Lower leg skin (tissue), 4 donors: Measurements from ENCODE around the gene DIP2B. TPM values are rescaled to one million over a fixed set of nuclear protein-coding genes. Genes with fewer than 3 reads are reported as not detected.

ENCODE experiments used
- DNase-seq, 2 donors: peaks; one replicate each; pipeline ENCODE4 v3.0.0-alpha.2; 2019; ENCODE audit warnings: low spot score in 2 of 2
- H3K4me3 ChIP-seq: fragments of 200-600 bp; sonication (generic); 2 replicates; pipeline ENCODE4 v1.5.1; 2017; ENCODE audit warnings: mild to moderate bottlenecking, low read depth; ENCODE audit not compliant: poor library complexity, severe bottlenecking
- POLR2A ChIP-seq, 2 donors: fragments of 450-650 bp; IDR thresholded peaks; one replicate each; pipeline ENCODE4 v1.6.1; 2016 to 2017; ENCODE audit warnings: antibody characterized with exemption in 2 of 2, mild to moderate bottlenecking in 1 of 2, moderate library complexity in 1 of 2
- WGBS, 2 donors: methylation state at CpG; one replicate each; pipeline ENCODE4 v1.1.5; 2018; 5-methylcytosine and 5-hydroxymethylcytosine counted together
- intact Hi-C: fragments of 100-400 bp; cut with DNase I; formaldehyde crosslinking; loops from one replicate; pipeline ENCODE4 v1.15.0; 2023; ENCODE audit warnings: low total_unique reads
- total RNA-seq, 4 donors: library from RNA; depleted of rRNA; stranded (reverse); fragments of >200 nt; gene quantifications; one replicate each; pipeline ENCODE4 v1.1.0, GENCODE V29; 2016
- TF ChIP-seq, protein P1 (sequence below), 3 donors: fragments of 450-650 bp; IDR thresholded peaks; one replicate each; pipeline ENCODE4 v1.5.1; 2016; ENCODE audit warnings: antibody characterized with exemption in 3 of 3, mild to moderate bottlenecking in 3 of 3, moderate library complexity in 2 of 3

DIP2B gene
- total RNA-seq, 4 donors from 2014 or later: 56.9 to 104 (median 68.6) TPM

DNA sequence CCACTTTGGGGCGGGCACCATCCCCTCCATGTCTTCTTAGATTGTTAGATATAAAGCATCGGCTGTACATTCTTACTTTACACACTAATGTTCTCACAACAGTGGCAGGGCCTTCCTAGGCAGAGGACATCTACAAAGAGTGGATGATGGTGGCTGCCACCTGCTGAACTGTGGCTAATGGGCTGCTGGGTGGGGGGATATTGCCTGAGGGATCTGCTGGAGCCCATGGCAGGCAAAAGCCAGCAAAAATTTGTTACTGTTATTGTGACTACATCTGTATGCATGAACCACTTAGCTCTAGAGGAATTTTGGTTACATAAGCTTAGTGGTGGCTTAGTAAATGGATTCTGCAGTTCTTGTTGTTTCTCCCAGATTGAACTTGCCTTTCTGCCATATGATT is 52.6 kb downstream of the DIP2B start:
- WGBS, 2 donors: 94 to 97% methylated on average over 2 of the region's 2 CpGs
- no peak for TF ChIP-seq POLR2A (IDR thresholded peaks at IDR 0.05)
- TF ChIP-seq, protein P1, sequence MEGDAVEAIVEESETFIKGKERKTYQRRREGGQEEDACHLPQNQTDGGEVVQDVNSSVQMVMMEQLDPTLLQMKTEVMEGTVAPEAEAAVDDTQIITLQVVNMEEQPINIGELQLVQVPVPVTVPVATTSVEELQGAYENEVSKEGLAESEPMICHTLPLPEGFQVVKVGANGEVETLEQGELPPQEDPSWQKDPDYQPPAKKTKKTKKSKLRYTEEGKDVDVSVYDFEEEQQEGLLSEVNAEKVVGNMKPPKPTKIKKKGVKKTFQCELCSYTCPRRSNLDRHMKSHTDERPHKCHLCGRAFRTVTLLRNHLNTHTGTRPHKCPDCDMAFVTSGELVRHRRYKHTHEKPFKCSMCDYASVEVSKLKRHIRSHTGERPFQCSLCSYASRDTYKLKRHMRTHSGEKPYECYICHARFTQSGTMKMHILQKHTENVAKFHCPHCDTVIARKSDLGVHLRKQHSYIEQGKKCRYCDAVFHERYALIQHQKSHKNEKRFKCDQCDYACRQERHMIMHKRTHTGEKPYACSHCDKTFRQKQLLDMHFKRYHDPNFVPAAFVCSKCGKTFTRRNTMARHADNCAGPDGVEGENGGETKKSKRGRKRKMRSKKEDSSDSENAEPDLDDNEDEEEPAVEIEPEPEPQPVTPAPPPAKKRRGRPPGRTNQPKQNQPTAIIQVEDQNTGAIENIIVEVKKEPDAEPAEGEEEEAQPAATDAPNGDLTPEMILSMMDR (IDR thresholded peaks at IDR 0.05): no peak
- no peak for DNase-seq
- intact Hi-C loops: no loop called here
- no peak overlapping the region for H3K4me3 ChIP-seq

DNA sequence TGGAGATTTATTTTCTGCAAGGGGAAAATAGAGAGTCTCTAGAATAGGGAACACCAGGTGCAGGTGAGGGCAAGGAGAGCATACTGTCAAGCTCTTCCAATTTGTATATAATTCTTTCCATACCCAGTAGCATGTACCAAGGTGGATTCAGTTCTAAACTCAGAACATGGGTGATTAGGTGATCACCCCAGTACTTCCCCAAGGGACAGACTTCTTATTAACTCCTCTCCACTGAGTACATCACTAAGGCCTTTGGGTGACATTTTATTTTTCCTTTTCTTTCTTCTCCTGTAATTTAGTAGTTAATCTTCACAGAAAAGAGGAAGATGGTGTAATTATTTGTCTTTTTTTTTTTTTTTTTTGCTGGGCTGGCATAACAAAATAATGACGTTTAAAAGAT is 54.2 kb downstream of the DIP2B start:
- WGBS, 2 donors: 13 to 16% methylated on average over 1 of the region's 1 CpG
- intact Hi-C loops: no loop called here
- no peak for DNase-seq
- no peak overlapping the region for H3K4me3 ChIP-seq
- no peak for TF ChIP-seq POLR2A (IDR thresholded peaks at IDR 0.05)
- TF ChIP-seq, protein P1 (IDR thresholded peaks at IDR 0.05): no peak

DNA sequence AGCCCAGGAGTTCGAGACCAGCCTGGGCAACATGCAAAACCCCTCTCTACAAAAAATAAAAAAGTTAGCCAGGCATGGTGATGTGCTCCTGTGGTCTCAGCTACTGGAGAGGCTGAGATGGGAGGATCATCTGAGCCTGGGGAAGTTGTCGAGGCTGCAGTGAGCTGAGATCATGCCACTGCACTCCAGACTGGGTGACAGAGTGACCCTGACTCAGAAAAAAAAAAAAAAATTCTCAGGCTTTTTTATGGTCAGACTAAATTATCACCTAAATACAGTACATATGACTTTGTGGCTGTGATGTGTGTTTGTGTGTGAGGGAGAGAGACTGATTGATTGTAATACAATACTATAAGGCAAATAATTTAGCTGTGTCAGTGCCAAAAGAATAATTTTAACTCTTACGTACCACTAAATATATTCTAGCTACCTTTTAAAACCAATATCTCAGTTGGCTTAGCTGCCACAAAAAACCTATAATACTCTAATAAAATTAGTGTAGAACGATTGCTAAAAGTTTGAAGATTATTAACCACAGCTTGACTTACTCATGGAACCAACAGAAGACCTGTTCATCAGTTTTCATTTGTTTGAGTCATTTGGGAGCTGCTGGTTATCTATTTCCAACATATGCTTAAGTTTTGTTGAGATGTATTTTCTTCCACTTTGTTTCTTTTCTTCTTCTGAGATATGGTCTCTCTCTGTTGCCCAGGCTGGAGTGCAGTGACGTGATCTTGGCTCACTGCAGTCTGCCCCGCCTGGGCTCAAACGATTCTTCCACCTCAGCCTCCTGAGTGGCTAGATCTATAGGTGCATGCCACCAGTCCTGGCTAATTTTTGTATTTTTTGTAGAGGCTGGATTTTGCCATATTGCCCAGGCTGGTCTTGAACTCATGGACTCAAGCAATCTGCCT is 58.0 kb downstream of the DIP2B start:
- no peak for TF ChIP-seq POLR2A (IDR thresholded peaks at IDR 0.05)
- TF ChIP-seq, protein P1 (IDR thresholded peaks at IDR 0.05): no peak
- intact Hi-C loops: no loop called here
- DNase-seq: no peak
- no peak overlapping the region for H3K4me3 ChIP-seq
- 68 to 74% methylated on average over 7 of the region's 7 CpGs for WGBS, 2 donors

DNA sequence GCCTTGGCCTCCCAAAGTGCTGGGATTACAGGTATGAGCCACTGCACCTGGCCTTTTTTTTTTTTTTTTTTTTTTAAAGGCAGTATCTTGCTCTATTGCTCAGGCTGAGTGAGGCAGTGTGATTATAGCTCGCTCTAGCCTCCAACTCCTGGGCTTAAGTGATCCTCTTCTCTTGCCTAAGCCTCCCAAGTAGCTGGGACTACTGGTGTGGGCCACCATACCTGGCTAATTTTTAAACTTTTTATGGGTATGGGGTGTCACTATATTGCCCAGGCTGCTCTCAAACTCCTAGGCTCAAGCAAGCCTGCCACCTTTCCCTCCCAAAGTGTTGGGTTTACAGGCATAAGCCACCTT is 58.6 kb downstream of the DIP2B start:
- intact Hi-C loops: no loop called here
- WGBS, 2 donors: 86 to 100% methylated on average over 1 of the region's 1 CpG
- DNase-seq: no peak

DNA sequence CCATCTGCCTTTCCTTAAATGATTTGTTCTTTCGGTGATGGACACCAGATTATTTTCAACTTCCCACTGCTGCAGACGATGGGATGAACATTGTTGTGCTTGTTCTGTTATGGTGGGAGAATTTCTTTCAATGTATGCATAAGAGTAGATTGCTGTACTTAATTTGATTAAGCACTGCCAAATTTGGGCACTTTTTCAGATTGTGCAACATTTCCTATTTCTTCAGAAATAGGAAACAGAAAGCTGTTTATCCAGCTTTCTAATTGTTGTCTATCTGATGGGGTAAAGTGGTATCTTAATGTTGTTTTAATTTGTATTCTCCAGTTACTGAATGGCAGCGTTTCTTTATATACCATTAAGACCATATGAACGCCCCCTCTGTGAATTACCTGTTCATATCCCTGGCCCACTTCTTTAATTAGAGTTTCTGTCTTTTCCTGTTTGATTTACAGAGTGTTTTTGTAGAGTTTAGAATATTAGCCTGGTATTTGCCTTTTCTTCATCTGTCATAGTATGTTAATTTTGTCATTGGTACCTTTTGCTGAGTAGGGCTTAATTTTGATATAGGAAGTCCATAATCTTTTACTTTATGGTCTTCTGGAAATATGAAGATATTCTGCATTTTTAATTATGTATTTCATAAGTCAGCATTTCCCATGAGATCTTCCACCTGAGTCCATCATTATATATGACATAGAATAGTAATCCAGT is 59.6 kb downstream of the DIP2B start:
- TF ChIP-seq, protein P1 (IDR thresholded peaks at IDR 0.05): no peak
- TF ChIP-seq POLR2A (IDR thresholded peaks at IDR 0.05): no peak
- no peak for DNase-seq
- H3K4me3 ChIP-seq: no peak overlapping the region
- WGBS, 2 donors: 47 to 52% methylated on average over 4 of the region's 4 CpGs
- intact Hi-C loops: no loop called here

More for the DNA sequence above, 58.6 kb downstream of the DIP2B start:
- TF ChIP-seq, protein P1 (IDR thresholded peaks at IDR 0.05): no peak
- TF ChIP-seq POLR2A (IDR thresholded peaks at IDR 0.05): no peak
- H3K4me3 ChIP-seq: no peak overlapping the region
